Sigmoid colon (tissue), 7 donors: Measurements from ENCODE around the gene EEF1E1. TPM values are rescaled to one million over a fixed set of nuclear protein-coding genes. Genes with fewer than 3 reads are reported as not detected.

Experiments used
- DNase-seq: peaks from one replicate; pipeline ENCODE4 v3.0.0-alpha.2; 2019
- H3K27ac ChIP-seq, 4 donors: fragments of 200-600 bp; sonication (generic); one replicate each; pipeline ENCODE4 v1.5.1; 2016 to 2019; ENCODE audit warnings: mild to moderate bottlenecking in 1 of 4
- H3K27me3 ChIP-seq, 3 donors: fragments of 200-600 bp; sonication (generic); one replicate each; pipeline ENCODE4 v1.5.1; 2019; ENCODE audit warnings: mild to moderate bottlenecking in 1 of 3
- H3K36me3 ChIP-seq, 4 donors: fragments of 200-600 bp; sonication (generic); one replicate each; pipeline ENCODE4 v1.5.1; 2016 to 2019
- H3K4me1 ChIP-seq, 4 donors: fragments of 200-600 bp; sonication (generic); one replicate each; pipeline ENCODE4 v1.5.1; 2017 to 2019
- H3K4me3 ChIP-seq, 4 donors: fragments of 200-600 bp; sonication (generic); one replicate each; pipeline ENCODE4 v1.5.1; 2017 to 2019; ENCODE audit warnings: mild to moderate bottlenecking in 2 of 4, moderate library complexity in 1 of 4
- H3K9me3 ChIP-seq, 4 donors: fragments of 200-600 bp in 3 of 4; sonication (generic) in 3 of 4; one replicate each; pipeline versions ENCODE4 v1.5.1 to v1.6.1; 2013 to 2019
- EP300 ChIP-seq, 4 donors: sonication (generic); formaldehyde crosslinking; IDR thresholded peaks; one replicate each; pipeline ENCODE4 v1.6.1; 2017; ENCODE audit warnings: antibody characterized with exemption in 4 of 4
- POLR2A ChIP-seq, 2 donors: fragments of 450-650 bp; IDR thresholded peaks; one replicate each; pipeline ENCODE4 v1.6.1; 2016; ENCODE audit warnings: antibody characterized with exemption in 2 of 2, mild to moderate bottlenecking in 2 of 2, moderate library complexity in 2 of 2
- POLR2AphosphoS5 ChIP-seq, 4 donors: sonication (generic); formaldehyde crosslinking; IDR thresholded peaks; one replicate each; pipeline ENCODE4 v1.6.1; 2017; ENCODE audit warnings: antibody characterized with exemption in 4 of 4
- WGBS, 2 donors: extraction: QIAGEN DNeasy Blood & Tissue Kit; methylation state at CpG; one replicate each; pipeline ENCODE4 v1.1.7; 2013; 5-methylcytosine and 5-hydroxymethylcytosine counted together
- intact Hi-C: fragments of 100-400 bp; cut with DNase I; formaldehyde crosslinking; loops from one replicate; pipeline ENCODE4 v1.15.1; 2023
- polyA plus RNA-seq, 3 donors: library from polyadenylated mRNA; stranded (reverse); fragments of 200-250 nt; gene quantifications; one replicate each; pipeline ENCODE4 v1.2.3, GENCODE V29; 2013
- total RNA-seq, 4 donors: library from RNA; depleted of rRNA; stranded (reverse); fragments of >200 nt; gene quantifications; one replicate each; pipeline ENCODE4 v1.1.0, GENCODE V29; 2016
- TF ChIP-seq, protein P1 (sequence below), 4 experiments: fragments of 450-650 bp in 3 of 4; fragments of 200-600 bp in 1 of 4; IDR thresholded peaks; one replicate each; pipeline ENCODE4 v1.5.1; 2016 to 2019; ENCODE audit warnings: antibody characterized with exemption in 4 of 4, mild to moderate bottlenecking in 3 of 4, moderate library complexity in 2 of 4
- donor health status: healthy with polysubstance abuse.
- donor health status: Bipolar disorder and iron deficiency.
- donor health status: healthy.

EEF1E1 gene
- total and polyA plus RNA-seq, 7 donors, result 11.4 to 36.7 (median 21.9) TPM

DNA sequence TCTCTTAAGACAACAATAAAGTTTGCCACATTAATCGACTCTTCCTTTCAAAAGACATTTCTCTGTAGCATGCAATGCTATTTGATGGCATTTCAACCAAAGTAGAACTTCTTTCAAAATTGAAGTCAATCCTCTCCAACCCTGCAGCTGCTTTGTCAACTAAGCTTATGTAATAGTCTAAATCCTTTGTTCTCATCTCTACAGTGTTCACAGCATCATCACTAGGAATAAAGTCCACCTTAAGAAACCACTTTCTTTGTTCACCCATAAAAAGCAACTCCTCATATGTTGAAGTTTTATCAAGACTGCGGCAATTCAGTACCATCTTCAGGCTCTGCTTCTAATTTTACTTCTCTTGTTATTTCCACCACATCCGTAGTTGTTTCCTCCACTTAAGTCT is 26.6 kb downstream of the EEF1E1 start:
- 69 to 88% methylated on average over 3 of the region's 3 CpGs for WGBS, 2 donors
- DNase-seq, result no peak
- Histone ChIP-seq H3K27me3 (no peaks in the 10 kb centered on the region), H3K27ac (no peak overlapping the region), H3K36me3 (no peaks in the 10 kb centered on the region), H3K4me3 (no peak overlapping the region), H3K4me1 (no peaks in the 10 kb centered on the region), H3K9me3 (no peaks in the 10 kb centered on the region)
- TF ChIP-seq, protein P1, sequence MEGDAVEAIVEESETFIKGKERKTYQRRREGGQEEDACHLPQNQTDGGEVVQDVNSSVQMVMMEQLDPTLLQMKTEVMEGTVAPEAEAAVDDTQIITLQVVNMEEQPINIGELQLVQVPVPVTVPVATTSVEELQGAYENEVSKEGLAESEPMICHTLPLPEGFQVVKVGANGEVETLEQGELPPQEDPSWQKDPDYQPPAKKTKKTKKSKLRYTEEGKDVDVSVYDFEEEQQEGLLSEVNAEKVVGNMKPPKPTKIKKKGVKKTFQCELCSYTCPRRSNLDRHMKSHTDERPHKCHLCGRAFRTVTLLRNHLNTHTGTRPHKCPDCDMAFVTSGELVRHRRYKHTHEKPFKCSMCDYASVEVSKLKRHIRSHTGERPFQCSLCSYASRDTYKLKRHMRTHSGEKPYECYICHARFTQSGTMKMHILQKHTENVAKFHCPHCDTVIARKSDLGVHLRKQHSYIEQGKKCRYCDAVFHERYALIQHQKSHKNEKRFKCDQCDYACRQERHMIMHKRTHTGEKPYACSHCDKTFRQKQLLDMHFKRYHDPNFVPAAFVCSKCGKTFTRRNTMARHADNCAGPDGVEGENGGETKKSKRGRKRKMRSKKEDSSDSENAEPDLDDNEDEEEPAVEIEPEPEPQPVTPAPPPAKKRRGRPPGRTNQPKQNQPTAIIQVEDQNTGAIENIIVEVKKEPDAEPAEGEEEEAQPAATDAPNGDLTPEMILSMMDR (IDR thresholded peaks at IDR 0.05), result no peak
- TF ChIP-seq POLR2AphosphoS5 (IDR thresholded peaks at IDR 0.05) (no peak), POLR2A (IDR thresholded peaks at IDR 0.05) (no peak), EP300 (IDR thresholded peaks at IDR 0.05) (no peak)
- intact Hi-C loops, result no loop called here

DNA sequence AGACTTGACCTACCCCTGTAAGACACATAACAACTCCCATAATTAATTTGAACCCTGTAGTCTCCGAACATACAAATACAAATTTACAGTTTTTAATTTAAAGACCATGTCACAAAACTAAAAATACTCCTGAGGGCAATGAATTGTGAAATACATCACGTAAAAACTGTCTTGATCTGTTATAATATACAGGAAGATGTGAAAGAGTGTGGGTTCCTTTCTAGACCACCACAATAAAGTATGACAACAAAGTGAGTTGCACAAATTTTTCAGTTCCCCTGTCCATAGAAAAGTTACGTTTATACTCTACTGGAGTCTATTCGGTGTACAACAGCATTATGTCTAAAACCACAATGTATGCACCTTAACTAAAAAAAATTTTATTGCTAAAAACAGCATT is 27.2 kb downstream of the EEF1E1 start:
- Histone ChIP-seq H3K4me1 (no peaks in the 10 kb centered on the region), H3K4me3 (no peak overlapping the region), H3K9me3 (no peaks in the 10 kb centered on the region), H3K36me3 (no peaks in the 10 kb centered on the region), H3K27me3 (no peaks in the 10 kb centered on the region), H3K27ac (no peak overlapping the region)
- DNase-seq, result no peak
- WGBS, 2 donors, result 70 to 88% methylated on average over 4 of the region's 4 CpGs
- intact Hi-C loops, result no loop called here
- TF ChIP-seq, protein P1 (IDR thresholded peaks at IDR 0.05), result no peak
- TF ChIP-seq EP300 (IDR thresholded peaks at IDR 0.05), result no peak
- no peak for TF ChIP-seq POLR2A (IDR thresholded peaks at IDR 0.05)
- no peak for TF ChIP-seq POLR2AphosphoS5 (IDR thresholded peaks at IDR 0.05)

DNA sequence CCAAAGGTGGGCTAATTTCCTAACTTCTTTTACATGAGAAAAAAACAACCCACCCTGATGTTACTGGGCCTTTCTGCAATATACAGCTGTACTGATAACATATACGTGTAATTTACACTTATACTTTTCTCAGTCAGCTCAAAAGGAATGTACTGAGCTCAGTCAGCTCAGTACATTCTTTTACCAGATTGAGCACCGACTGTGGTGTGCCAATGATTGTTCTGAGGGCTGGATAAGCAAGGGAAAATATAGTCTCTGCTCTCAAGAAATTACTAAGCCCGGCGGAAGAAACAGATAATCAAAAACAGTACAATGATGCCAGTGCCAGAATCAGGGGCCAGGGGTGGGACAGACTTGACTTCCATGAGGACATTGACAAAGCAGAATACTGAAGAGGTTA is 28.1 kb downstream of the EEF1E1 start:
- WGBS, 2 donors, result 89 to 91% methylated on average over 4 of the region's 4 CpGs
- Histone ChIP-seq H3K27ac (no peak overlapping the region), H3K4me3 (no peak overlapping the region), H3K9me3 (no peaks in the 10 kb centered on the region), H3K36me3 (no peaks in the 10 kb centered on the region), H3K27me3 (no peaks in the 10 kb centered on the region), H3K4me1 (no peaks in the 10 kb centered on the region)
- intact Hi-C loops, result no loop called here
- TF ChIP-seq, protein P1 (IDR thresholded peaks at IDR 0.05), result no peak
- TF ChIP-seq EP300 (IDR thresholded peaks at IDR 0.05) (no peak), POLR2AphosphoS5 (IDR thresholded peaks at IDR 0.05) (no peak), POLR2A (IDR thresholded peaks at IDR 0.05) (no peak)
- no peak for DNase-seq

DNA sequence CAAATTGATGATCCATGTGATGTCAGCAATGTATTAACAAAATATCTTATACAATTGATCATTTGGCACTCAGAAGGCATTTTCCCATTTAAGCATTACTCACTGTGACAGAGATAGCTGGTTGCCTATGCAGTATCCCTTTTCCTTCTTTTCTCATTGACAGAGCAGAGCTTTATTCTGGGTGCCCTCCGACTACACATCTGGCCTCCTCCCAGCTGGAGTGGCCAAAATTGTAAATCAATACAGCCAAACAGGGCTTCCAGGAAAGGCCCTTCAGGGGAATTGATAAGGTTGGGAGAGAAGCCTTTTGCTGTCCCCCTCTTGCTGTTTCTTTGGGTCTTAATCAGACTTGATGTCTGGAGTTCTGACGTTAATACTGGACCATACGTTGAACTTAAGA is 28.6 kb downstream of the EEF1E1 start:
- no peak for DNase-seq
- Histone ChIP-seq H3K4me1 (no peaks in the 10 kb centered on the region), H3K9me3 (no peaks in the 10 kb centered on the region), H3K4me3 (no peak overlapping the region), H3K27ac (no peak overlapping the region), H3K27me3 (no peaks in the 10 kb centered on the region), H3K36me3 (no peaks in the 10 kb centered on the region)
- WGBS, 2 donors, result 58 to 94% methylated on average over 3 of the region's 3 CpGs
- no peak for TF ChIP-seq EP300 (IDR thresholded peaks at IDR 0.05)
- no peak for TF ChIP-seq POLR2AphosphoS5 (IDR thresholded peaks at IDR 0.05)
- TF ChIP-seq POLR2A (IDR thresholded peaks at IDR 0.05), result no peak
- TF ChIP-seq, protein P1 (IDR thresholded peaks at IDR 0.05), result no peak
- intact Hi-C loops, result no loop called here

DNA sequence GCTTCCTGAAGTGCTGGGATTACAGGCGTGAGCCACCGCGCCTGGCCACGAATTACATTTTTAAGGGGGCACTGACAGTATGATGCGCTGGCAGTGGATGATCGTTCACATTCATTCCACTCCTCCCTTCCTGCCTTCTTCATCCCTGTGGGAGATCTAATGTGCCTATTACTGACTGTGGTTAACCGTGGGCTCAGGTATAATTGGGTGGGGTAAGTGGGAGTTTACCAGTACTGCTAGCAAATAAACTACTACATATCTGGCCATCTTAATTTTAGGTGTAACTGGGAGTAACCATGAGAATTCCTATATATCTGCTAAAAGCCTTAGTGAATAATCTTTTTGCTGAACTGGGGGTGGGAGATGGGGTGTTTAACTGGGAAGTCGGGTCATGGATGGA is 31.6 kb downstream of the EEF1E1 start:
- no peak overlapping the region for H3K4me3 ChIP-seq
- no peaks in the 10 kb centered on the region for H3K27me3 ChIP-seq
- H3K4me1 ChIP-seq, result no peaks in the 10 kb centered on the region
- no peak overlapping the region for H3K27ac ChIP-seq
- no peaks in the 10 kb centered on the region for H3K36me3 ChIP-seq
- DNase-seq, result no peak
- intact Hi-C loops, result no loop called here
- 89 to 92% methylated on average over 8 of the region's 8 CpGs for WGBS, 2 donors
- no peak for TF ChIP-seq POLR2AphosphoS5 (IDR thresholded peaks at IDR 0.05)
- no peak for TF ChIP-seq EP300 (IDR thresholded peaks at IDR 0.05)
- TF ChIP-seq, protein P1 (IDR thresholded peaks at IDR 0.05), result no peak
- TF ChIP-seq POLR2A (IDR thresholded peaks at IDR 0.05), result no peak
- no peaks in the 10 kb centered on the region for H3K9me3 ChIP-seq
